Measurements from ENCODE around the gene RFPL1. TPM values are rescaled to one million over a fixed set of nuclear protein-coding genes. Genes with fewer than 3 reads are reported as not detected.
A peak's percentile ranks its signal among the peaks of the same experiment; 100 is the strongest.
"Not testable (repeated sequence)": the region's sequence is repeated elsewhere in the genome, so short reads cannot be mapped to it uniquely, and the experiment has no call there.

The RFPL1 gene
- polyA plus RNA-seq (ENCODE audit: insufficient read length) = not detected

DNA sequence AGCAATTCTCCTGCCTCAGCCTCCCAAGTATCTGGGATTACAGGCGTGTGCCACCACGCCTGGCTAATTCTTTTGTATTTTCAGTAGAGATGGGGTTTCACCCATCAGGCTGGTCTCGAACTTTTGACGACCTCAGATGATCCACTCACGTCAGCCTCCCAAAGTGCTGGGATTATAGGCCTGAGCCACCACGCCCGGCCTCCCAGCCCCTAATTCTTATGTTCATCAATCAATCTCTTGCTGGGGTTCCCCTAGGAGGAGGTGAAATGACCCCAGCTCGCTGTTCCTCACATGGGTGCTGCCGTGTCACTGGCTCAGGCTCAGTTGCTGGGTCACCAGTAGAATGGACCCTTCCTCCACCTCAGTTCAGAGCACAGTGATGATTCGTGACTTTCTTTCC lies at the start of gene RFPL1:
RFPL1 (plus strand) TSS at position 301 of the 400 bp plus-strand sequence.
- not testable (repeated sequence) for DNase-seq

DNA sequence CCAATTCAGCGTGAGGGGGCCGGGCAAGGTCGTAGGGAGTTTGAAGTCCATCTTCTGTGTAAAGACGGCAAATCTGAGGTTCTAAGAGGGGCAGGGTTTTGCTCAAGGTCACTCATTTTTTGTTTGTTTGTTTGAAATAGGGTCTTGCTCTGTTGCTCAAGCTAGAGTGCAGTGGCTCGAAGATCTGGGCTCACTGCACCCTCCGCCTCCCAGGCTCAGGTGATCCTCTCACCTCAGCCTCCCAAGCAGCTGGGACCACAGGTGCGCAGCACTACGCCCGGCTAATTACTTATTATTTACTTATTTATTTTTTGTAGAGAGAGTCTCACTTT lies 49.7 kb upstream of the RFPL1 start:
- DNase-seq = no peak

DNA sequence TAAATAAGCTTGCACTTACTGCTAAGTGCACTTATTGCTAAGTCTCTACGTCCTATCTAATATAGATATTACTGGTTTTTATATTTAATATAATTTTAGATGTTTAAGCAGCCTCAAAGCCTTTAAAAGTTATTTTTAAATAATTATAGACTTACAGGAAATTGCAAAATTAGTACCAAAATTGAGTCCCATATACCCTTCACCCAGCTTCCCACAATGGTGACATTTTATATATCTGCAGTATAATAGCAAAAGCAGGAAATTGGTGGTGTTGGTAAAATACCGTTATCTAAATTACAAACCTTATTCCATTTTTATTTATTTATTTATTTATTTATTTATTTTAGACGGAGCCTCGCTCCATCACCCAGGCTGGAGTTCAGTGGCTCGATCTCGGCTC lies 48.1 kb upstream of the RFPL1 start:
- DNase-seq = no peak

DNA sequence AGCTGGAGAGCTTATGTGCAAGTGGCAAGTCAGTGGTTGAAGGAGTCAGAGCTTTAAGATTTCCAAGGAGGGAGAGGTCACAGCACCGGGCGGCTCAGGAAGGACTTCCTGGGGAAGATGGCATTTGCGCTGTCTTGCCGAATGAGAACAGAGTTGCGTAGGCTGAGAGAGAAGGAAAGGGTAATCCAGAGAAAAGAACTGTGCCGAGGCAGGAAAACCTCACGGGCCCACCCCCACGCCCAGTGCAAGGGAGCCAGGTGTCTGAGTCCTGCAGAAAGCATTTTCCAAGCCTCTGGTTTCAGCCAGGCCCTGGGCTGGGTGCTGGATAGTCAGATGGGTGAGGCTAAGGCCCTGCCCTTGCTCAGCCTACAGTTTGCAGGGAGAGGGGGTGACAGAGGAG lies 46.8 kb upstream of the RFPL1 start:
- no peak for DNase-seq

DNA sequence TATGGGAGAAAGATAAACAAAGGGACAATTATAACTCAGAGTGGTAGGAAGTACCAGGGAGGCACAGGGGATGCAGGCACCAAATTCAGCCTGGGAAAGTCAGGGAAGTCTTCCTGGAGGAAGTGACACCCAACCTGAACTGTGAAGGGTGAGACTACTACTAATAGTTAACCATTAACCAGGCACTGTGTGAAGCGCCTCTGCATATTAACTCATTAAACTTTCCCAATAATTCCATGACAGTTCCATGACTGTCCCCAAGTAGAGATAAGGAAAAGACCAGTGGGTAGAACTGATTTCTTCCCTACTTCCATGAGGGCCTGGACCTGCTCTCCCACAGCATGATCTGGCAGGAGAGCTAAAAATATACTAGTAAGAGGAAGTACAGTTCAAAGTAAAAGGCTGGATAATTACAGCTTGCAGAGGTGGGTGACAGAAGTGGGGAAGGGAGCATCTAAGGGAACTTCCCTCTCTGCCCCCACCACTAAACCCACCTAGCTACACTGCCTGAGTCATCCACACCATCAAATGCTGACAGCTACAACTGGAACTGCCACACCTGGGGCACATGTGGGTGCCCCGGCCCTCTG lies 45.3 kb upstream of the RFPL1 start:
- DNase-seq = no peak

DNA sequence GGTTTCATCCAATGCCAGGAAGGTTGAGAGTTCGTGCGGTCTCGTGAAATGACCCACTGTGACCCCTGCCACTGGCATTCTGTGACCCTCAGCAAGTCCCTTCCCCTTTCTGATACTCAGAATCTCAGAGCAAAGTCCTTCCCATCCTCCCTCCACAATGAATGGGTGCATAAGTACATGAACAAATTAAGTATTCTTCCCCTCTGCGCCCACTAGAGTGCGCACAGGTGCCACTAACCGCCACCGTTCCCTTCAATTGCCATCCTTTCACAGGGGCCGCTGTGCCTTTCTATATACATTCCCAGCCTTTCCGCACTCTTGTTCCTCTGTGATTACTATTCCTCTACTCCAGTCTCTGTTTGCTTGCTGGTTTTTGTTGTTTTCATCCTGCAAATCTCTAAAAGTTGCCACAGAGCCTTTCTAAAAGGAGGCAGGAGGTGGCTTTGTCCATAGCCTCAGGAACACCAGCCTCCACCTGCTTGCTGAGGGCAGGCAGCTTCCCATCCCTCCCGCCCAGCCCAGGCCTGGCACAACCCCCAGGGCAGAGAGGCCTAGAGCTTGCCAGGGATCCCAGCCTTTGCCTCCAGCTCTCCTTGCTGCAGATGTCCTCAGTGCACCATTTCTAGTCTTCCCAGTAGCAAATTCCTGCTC lies 43.3 kb upstream of the RFPL1 start:
- peak; percentile 78 for DNase-seq

DNA sequence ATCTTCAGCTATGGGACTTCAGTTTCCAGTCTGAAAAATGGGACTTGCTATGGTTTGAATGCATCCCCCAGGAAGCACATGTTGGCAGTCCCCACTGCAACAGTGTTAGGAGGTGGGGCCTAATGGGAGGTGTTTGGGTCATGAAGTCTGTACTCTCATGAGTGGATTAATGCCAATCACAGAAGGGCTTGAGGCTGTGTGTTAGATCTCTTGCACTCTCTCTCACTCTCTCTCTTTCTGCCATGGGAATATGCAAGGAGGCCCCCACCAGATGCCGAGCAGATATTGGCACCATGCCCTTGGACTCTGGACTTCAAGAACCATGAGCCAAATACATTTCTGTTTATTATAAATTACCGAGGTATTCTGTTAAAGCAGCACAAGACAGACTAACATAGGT lies 42.3 kb upstream of the RFPL1 start:
- DNase-seq = no peak

DNA sequence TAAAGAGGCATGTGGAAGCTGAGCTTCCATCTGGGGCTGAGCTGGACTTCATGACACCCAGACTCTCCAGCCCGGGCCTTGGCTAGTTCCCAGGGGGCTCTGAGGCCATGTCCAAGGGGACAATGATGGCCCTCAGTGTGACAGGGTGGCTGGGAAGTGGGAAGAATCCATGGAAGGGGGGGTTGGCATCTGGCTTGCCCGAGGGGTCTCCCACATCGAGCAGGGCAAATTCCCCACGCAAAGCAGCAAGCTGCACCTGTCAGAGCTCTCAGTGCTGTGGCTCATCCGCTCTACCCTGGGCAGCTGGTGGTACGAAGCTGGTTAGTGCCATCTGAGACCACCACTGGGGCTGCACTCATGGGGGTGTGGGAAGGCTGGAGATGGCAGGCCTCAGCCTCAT lies 40.6 kb upstream of the RFPL1 start:
- no peak for DNase-seq

DNA sequence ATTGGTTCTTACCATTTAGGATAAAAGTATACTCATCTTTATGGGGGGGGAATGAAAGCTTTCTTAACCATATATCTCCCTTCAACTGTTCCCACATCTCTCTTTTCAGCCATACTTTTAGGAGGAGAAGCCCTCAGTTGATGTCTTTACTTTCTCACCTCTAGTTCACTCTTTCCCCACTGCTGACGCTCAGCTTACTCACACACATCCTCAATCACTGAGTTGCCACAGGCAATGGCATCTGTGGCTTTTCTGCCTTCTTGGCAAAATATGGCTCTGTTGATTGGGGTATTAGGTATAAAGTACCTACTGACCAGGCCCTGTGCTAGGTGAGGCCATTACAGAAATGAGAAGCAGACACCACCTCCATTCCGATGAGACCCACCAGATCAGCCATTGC lies 37.8 kb upstream of the RFPL1 start:
- DNase-seq = no peak

DNA sequence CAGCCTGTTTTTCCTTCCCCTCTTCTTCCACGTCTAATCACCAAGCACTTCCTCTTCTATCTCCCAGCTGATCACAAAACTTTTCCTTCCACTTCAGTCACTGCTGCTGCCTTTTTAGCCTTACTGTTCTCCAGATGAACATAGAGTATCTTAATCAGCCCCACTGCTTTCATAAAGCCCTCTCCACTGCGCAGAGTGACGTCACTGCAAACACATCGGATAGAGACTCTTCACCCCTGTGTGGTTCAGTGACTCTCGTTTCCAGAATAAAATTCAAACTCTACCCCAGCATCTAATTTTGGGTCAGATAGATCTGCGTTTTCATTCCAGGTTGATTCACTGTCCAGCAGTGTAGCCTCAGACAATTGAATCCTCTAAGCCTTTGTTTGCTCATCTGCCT lies 36.8 kb upstream of the RFPL1 start:
- not testable (repeated sequence) for DNase-seq

DNA sequence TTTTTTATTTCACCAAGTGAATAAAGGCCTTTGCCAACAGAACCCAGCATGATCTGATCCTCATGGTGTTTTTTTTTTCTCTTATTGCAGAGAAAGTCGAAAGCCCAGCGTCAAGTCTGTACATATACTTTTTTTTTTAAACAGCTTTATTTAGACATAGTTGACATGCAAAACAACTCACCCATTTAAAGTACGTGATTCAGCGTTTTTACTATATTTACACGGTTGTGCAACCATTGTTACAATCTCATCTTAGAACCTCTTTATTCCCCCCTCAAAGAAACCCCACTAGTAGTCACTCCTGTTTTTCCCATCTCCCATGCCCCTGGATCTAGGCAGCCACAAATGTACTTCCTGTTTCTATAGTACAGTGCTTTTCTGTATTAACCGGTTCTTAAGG lies 29.4 kb upstream of the RFPL1 start:
- no peak for DNase-seq

DNA sequence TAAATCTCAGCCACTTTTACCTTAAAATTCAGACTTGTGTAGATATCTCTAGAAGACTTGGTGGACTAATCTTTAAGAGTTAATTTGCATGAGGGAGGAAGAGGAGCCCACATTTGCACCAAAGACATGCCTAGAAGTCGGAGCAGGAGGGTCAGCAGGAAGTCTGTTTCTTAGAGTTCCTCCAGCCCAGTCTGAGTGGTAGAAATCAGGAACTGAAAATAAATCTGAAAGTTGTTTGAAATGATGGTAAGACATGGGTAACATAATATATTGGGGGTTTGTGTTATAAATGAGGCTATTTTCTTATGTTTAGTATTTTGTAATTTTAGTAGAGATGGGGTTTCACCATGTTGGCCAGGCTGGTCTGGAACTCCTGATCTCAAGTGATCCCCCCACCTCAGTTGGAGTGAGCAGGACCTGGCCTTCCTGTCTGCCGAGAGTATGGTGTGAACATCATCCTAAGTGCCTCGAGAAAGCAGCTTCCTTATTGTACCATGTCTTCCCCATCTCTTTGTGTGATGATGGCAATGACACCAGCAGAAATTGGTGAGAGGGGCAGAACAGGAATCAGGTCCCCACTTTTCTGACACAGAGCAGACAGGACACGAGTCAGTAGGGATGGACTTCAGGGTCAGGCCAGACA lies 26.7 kb upstream of the RFPL1 start:
- not testable (repeated sequence) for DNase-seq

DNA sequence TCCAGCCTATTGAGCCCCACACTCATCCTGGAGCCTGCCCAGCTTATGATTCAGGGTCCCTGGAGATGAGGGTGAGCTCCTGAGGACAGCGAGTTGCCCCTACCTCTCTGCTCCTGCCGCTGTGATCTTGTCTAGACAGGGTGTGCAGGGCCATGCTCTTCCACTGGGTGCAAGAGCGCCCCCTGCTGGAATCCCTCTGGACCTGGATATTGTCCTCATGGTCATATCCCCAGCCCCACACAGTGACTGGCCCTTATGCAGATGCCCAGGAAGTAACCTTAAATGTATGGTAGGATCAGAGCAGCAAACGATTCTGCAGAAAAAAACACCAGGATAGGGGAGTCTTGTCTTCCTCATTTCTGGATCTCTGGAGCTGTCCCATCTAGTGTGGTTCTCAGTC lies 25.6 kb upstream of the RFPL1 start:
- not testable (repeated sequence) for DNase-seq

DNA sequence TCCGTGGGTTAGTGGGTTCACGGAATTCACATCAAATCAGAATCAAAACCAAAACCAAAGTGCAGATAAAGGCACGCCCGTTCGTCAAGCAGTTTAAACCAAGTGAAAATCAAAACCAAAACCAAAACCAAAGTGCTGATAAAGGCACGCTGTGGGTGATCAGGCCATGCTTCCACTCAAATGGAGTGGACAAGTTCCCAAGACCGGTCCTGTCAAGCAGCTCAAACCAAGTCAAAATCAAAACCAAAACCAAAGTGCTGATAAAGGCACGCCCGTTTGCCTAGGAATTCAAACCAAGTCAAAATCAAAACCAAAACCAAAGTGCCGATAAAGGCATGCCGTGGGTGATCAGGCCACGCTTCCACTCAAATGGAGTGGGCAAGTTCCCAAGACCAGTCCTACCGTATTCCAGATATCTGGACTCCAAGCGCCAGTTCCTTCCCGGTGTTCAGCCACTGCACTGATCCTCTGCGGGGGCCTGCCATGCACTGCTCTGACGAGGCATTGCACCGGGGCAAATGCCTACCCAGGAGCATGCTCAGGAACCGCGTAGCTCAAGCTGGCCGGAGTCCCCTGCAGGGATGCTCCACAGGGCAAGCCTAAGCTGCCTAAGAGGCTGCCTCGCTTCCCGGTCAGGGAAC lies 23.3 kb upstream of the RFPL1 start:
- not testable (repeated sequence) for DNase-seq

DNA sequence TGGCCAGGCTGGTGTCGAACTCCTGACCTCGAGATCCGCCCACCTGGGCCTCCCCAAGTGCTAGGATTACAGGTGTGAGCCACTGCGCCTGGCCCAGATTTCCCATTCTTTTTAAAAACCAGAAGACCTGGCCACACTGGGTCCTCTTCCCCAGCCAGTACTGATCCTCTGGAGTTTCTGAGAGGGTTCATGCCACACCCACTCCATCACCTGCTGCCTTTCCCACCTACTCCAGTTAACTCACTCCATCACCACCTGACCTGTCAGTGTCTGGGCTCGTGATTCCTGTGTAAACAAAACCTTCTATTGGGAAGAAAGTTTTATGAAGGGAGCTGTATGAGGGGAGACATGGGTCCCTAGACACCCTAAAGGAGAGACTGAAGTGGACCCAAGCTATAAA lies 19.7 kb upstream of the RFPL1 start:
- DNase-seq = not testable (repeated sequence)

DNA sequence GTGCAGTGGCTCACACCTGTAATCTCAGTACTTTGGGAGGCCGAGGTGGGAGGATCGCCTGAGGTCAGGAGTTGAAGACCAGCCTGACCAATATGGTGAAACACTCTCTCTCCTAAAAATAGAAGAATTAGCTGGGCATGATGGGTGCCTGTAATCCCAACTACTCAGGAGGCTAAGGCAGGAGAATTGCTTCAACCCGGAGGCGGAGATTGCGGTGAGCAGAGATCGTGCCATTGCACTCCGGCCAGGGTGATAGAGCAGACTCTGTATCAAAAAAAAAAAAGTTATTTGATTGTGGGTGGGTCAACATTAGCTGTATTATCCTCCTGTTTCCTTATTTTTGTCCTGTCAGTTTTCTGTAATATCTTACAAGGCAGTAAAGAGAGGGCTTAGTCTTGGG lies 11.9 kb upstream of the RFPL1 start:
- no peak for DNase-seq

DNA sequence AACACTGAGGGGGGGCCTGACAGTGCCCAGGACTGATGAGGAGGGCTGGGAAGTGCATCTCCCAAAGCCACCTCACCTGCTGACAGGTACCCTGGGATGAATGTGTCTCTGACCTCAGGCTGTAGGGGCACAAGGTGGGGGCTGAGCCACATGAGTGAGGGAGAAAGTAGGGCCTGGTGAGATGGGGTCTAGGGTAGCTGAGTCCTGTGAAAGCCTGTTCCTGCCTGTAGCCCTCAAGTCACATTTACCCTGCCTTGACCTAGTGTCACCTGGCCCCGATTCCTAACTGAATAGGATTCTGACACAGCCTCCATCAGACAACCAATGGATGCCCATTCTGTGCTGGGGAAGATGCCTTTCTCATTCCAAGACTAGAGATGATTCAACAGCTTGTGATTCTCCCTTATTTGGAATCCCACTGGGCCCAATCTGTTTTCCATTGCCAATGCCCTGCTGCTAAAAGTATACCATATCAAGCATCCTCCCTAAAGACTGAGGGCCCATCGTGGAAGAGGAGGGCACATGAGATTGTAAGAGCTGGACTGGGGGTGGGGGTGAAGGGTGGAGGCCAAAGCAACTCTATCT lies 11.1 kb upstream of the RFPL1 start:
- DNase-seq = no peak

DNA sequence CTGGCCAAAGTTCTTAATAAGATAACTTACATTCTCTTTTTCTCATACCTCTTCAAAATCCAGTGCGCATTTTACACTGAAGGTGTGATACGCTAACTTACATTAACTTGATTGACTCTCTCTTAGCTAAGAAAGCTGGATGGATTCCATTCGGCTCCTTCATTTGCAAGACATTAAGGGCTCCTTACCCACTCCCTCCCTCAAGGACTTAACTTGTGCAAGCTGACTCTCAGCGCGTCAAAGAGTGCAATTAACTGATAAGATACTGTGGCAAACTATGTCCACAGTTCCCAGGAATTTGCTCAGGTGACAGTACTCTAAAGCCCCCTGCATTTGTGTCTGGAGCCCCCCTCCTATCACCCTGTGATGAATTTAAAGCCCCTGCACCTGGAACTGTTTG lies 6.4 kb upstream of the RFPL1 start:
- no peak for DNase-seq

DNA sequence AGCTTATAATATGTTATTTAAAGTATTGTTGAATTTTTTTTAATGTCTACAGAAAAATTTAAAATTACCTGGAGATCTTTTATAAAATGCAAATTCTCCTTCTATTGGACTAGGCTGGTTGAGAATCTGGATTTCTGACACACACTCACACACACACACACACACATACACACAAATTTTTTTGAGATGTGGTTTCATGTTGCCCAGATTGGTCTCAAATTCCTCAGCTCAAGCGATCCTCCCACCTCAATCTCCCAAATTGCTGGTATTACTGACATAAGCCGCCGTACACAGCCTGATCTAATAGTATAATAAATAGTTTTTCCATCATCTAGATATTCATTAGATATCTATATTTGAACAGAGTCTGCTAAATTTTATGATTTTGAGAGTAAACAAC lies 4.5 kb upstream of the RFPL1 start:
- no peak for DNase-seq

DNA sequence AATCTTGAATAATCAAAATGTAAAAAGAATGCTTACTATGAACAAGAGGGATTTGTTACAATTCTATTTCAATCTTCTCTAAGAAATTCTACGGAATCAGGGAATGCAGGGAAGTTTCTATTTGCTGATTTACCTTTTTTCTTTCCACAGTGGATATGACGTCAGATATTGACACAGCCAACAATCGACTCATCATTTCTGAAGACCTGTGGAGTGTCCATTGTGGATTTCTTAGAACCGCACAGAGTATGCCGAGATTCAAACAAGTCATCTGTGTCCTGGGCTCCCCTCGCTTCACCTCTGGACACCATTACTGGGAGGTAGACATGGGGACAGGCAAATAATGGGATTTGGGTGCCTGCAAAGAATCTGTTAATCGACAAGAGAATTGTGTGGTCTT lies 4.1 kb upstream of the RFPL1 start:
- DNase-seq = no peak

DNA sequence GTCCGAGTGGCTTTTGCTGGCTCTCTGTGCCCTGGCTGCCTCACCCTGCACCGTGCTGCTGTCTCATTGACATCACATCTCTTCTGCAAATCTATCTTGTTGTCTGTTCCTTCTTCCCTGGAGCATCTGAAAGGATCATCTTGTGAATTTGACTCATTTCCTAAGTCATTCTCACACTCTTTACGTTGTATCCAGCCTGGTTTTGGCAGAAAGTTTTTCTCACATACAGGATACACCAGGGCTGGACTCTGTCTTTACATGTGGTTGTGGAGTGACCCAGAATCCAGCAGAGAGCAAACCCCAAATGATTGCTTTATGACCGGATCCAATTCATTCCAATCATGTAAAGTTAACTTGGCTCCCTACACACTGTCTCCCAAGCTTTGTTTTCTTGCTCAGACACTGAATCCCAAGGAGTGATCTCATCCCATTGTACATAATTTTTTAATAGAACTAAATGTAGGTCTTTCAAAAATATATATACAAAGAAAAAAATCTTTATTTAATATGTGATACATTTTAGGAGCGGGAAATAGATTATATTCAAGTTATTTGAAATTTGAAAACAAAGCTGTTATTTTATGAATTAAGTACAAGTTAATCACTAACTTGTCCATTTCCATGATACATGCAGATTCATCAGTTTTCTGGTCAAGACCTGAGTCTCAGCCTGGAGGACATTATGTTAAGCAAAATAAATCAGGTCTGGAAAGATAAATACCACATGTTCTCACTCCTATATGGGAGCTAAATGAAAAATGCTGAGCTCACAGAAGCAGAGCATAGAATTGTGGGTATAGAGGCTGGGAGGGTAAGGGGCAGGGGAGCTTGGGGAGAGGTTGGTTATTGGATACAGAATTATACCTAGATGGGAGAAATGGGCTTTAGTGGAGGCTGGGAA lies 2.9 kb upstream of the RFPL1 start:
- no peak for DNase-seq

DNA sequence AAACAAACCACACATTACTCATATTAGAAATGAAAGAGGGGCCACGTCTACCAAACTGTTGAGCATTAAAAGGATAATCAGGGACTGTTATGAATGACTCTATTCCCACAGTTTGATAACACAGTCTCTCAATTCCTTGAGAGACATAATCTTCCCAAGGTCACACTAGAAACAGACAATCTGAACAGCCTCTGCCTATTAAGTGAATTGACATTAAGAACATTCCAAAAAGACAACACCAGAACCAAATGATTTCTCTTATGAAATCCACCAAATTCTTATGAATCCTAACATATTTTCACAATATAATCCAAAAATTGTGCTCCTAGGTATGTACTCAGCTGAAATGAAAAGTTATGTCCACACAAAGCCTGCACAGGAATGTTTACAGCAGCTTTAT lies 4.6 kb downstream of the RFPL1 start:
- no peak for DNase-seq

Data from hindlimb muscle (tissue), 1 donor.